Measurements from ENCODE around the gene DLL4. TPM values are rescaled to one million over a fixed set of nuclear protein-coding genes. Genes with fewer than 3 reads are reported as not detected.

DLL4 gene
- total RNA-seq, 1 donor from 2014 or later, result 11.5 TPM

DNA sequence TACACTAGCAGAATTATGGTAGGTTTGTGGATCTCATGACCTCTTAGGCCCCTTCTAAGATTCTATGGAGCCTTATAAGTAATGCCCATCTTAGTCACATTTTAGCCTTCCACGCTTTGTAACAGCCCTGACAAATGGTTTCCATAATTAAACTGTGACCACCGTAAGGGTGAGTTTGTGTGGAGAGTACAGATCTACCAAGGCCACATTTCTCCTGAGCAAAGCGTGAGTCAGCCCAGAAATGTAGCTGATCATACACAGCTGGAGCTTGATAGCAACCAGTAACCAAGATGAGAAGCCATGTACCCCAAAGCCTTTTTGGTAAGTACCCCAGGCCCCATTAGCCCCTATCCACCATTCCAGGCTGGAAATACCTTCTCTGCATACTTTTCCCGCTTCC lies 55.8 kb downstream of the DLL4 start:
- Histone ChIP-seq H3K27ac (ENCODE audit: low read depth, low read length) (no peak overlapping the region), H3K9ac (ENCODE audit: low read depth in 1 of 3, low read length in 3 of 3) (no peak overlapping the region), H3K4me1 (ENCODE audit: control insufficient read depth in 3 of 3, insufficient read depth in 3 of 3, low read length in 3 of 3) (no peaks in the 10 kb centered on the region), H3K36me3 (ENCODE audit: control insufficient read depth in 3 of 3, insufficient read depth in 3 of 3, low read length in 3 of 3) (peaks cover 60 to 80% (median 75%) of the 10 kb centered on the region in 3 donors), H3K4me3 (ENCODE audit: low read length in 3 of 3) (no peak overlapping the region), H3K9me3 (ENCODE audit: control insufficient read depth in 3 of 3, low read length in 3 of 3) (no peaks in the 10 kb centered on the region), H3K27me3 (ENCODE audit: control insufficient read depth in 3 of 3, insufficient read depth in 3 of 3, low read length in 3 of 3) (no peaks in the 10 kb centered on the region)

DNA sequence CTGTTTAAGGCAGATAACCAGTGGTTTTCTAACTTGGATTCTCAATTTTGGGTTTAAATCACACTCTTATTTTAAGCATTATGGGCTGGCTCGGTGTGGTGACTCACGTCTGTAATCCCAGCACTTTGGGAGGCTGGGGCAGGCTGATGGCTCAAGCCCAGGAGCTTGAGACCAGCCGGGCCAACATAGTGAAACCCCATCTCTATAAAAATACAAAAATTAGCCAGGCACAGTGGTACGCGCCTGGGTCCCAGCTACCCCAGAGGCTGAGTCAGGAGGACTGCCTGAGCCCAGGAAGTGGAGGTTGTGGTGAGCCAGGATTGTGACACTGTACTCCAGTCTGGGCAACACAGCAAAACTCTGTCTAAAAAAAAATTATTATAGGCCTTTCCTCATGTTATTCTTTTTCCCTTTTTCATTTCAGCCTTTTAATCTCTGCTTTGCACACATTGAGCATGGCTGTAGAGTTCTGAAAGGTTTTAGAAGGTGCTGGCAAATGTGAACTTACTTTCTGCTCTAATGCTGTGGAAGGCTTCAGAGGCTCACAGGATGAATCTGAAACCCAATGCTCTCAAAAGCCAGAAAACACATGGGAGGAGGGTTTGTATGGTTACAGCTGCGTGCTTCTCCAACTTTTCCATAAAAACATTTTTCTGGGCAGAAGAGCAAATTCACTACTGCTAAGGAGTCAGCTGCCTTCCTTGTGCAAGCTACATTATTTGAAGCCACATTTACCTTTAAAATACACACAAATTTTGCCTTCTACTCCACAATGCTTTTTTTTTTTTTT lies 56.6 kb downstream of the DLL4 start:
- H3K36me3 ChIP-seq (ENCODE audit: control insufficient read depth in 3 of 3, insufficient read depth in 3 of 3, low read length in 3 of 3), result peaks cover 53 to 73% (median 68%) of the 10 kb centered on the region in 3 donors
- no peak overlapping the region for H3K27ac ChIP-seq (ENCODE audit: low read depth, low read length)

DNA sequence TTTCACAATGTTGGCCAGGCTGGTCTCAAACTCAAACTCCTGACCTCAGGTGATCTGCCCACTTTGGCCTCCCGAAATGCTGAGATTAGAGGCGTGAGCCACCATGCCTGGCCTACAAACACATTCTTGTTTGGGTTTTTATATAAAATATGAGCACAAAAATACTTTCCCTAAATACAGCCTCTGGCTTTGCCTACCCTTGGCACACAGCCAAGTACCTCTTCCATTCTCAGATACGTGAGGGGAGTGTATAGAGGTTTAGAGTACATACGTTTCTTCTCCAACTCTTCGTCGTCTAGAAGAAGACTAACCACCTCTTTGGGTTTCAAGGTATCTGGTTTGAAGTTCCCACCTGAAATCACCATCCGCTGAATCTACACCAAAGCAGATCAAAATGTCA lies 57.7 kb downstream of the DLL4 start:
- Histone ChIP-seq H3K4me1 (ENCODE audit: control insufficient read depth in 3 of 3, insufficient read depth in 3 of 3, low read length in 3 of 3) (no peaks in the 10 kb centered on the region), H3K36me3 (ENCODE audit: control insufficient read depth in 3 of 3, insufficient read depth in 3 of 3, low read length in 3 of 3) (peaks cover 42 to 67% (median 57%) of the 10 kb centered on the region in 3 donors), H3K27ac (ENCODE audit: low read depth, low read length) (no peak overlapping the region), H3K4me3 (ENCODE audit: low read length in 3 of 3) (no peak overlapping the region), H3K9ac (ENCODE audit: low read depth in 1 of 3, low read length in 3 of 3) (no peak overlapping the region), H3K9me3 (ENCODE audit: control insufficient read depth in 3 of 3, low read length in 3 of 3) (no peaks in the 10 kb centered on the region), H3K27me3 (ENCODE audit: control insufficient read depth in 3 of 3, insufficient read depth in 3 of 3, low read length in 3 of 3) (no peaks in the 10 kb centered on the region)

More for the DNA sequence above, 56.6 kb downstream of the DLL4 start:
- Histone ChIP-seq H3K4me1 (ENCODE audit: control insufficient read depth in 3 of 3, insufficient read depth in 3 of 3, low read length in 3 of 3) (no peaks in the 10 kb centered on the region), H3K9ac (ENCODE audit: low read depth in 1 of 3, low read length in 3 of 3) (no peak overlapping the region), H3K27me3 (ENCODE audit: control insufficient read depth in 3 of 3, insufficient read depth in 3 of 3, low read length in 3 of 3) (no peaks in the 10 kb centered on the region), H3K9me3 (ENCODE audit: control insufficient read depth in 3 of 3, low read length in 3 of 3) (no peaks in the 10 kb centered on the region), H3K4me3 (ENCODE audit: low read length in 3 of 3) (no peak overlapping the region)

DNA sequence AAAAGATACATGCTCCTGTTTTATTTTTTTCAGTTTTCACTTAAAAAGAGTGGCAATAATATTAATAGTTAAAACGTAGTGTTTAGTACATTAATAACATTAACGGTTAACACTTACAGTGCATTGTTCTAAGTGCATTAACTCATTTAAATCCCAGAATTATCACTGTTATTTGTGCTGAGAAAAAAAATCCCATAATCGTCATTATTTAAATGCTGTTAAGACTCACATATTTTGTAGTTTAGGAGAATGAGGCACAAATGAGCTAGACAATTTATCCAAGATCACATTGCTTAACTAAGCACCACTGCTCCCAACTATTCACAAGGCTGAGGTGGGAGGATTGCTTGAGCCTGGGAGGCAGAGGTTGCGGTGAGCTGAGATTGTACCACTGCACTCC lies 59.0 kb downstream of the DLL4 start:
- Histone ChIP-seq H3K36me3 (ENCODE audit: control insufficient read depth in 3 of 3, insufficient read depth in 3 of 3, low read length in 3 of 3) (peaks cover 30 to 56% (median 44%) of the 10 kb centered on the region in 3 donors), H3K27ac (ENCODE audit: low read depth, low read length) (no peak overlapping the region), H3K9ac (ENCODE audit: low read depth in 1 of 3, low read length in 3 of 3) (no peak overlapping the region), H3K4me3 (ENCODE audit: low read length in 3 of 3) (no peak overlapping the region), H3K4me1 (ENCODE audit: control insufficient read depth in 3 of 3, insufficient read depth in 3 of 3, low read length in 3 of 3) (peaks cover 0 to 4% (median 0%) of the 10 kb centered on the region in 3 donors), H3K27me3 (ENCODE audit: control insufficient read depth in 3 of 3, insufficient read depth in 3 of 3, low read length in 3 of 3) (no peaks in the 10 kb centered on the region), H3K9me3 (ENCODE audit: control insufficient read depth in 3 of 3, low read length in 3 of 3) (no peaks in the 10 kb centered on the region)

Small RNA genes lying within 50 kb of the gene (small RNA-seq; reads per million reads assigned to genes)
- gene ISCA1P4, result not detected

Other genes with a start within 250 kb of the DLL4 start
- gene RAD51, start 234.2 kb upstream of the DLL4 start, total RNA-seq, result 1.6 TPM
- gene RMDN3, start 174.1 kb upstream of the DLL4 start, total RNA-seq, result 14.6 TPM
- 1.6 TPM for gene GCHFR, start 165.3 kb upstream of the DLL4 start, total RNA-seq
- not detected for gene C15orf62, start 159.4 kb upstream of the DLL4 start, total RNA-seq
- 19.8 TPM for gene ZFYVE19, start 122.3 kb upstream of the DLL4 start, total RNA-seq
- gene DNAJC17, start 121.9 kb upstream of the DLL4 start, total RNA-seq, result 10.4 TPM
- not detected for gene PPP1R14D, start 100.6 kb upstream of the DLL4 start, total RNA-seq
- under 0.01 TPM for gene SPINT1, start 85.3 kb upstream of the DLL4 start, total RNA-seq
- 1.0 TPM for gene RHOV, start 55.1 kb upstream of the DLL4 start, total RNA-seq
- 20.9 TPM for gene VPS18, start 34.9 kb upstream of the DLL4 start, total RNA-seq
- 0.52 TPM for gene CHAC1, start 24.1 kb downstream of the DLL4 start, total RNA-seq
- 23.5 TPM for gene INO80, start 186.9 kb downstream of the DLL4 start, total RNA-seq

All from skeletal muscle tissue (tissue), 5 donors.